Motor neuron (in vitro differentiated cells): ENCODE data around the gene RAD51B. TPM values are rescaled to one million over a fixed set of nuclear protein-coding genes. Genes with fewer than 3 reads are reported as not detected.

ENCODE experiments used
- ATAC-seq, 8 experiments: fragments of 200-7000 bp; cut with Tn5 transposase; replicated peaks in 6 of 8; 2 replicates each; pipeline ENCODE4 v1.8.0; 2021; ENCODE audit warnings: mild to moderate bottlenecking in 8 of 8, moderate library complexity in 8 of 8
- H3K27ac ChIP-seq, 2 donors: fragments of 250-450 bp; sonication (Bioruptor Pico); 2 replicates each; pipeline ENCODE4 v1.9.0; 2021; ENCODE audit warnings: antibody characterized with exemption in 2 of 2, mild to moderate bottlenecking in 2 of 2, moderate library complexity in 1 of 2
- H3K4me1 ChIP-seq, 2 donors: fragments of 250-450 bp; sonication (Bioruptor Pico); replicated peaks in 1 of 2; 2 replicates each; pipeline ENCODE4 v1.6.1; 2021; ENCODE audit warnings: antibody characterized with exemption in 2 of 2, mild to moderate bottlenecking in 2 of 2, moderate library complexity in 1 of 2
- H3K4me3 ChIP-seq, 5 donors: fragments of 250-450 bp; sonication (Bioruptor Pico); 2 replicates each; pipeline ENCODE4 v1.9.0; 2021; ENCODE audit warnings: antibody characterized with exemption in 5 of 5, mild to moderate bottlenecking in 5 of 5, moderate library complexity in 4 of 5
- WGBS, 10 experiments: fragments of 450-650 bp; shearing (Covaris generic); methylation state at CpG; one replicate each; pipeline ENCODE4 v1.0.0; 2022; 5-methylcytosine and 5-hydroxymethylcytosine counted together
- in situ Hi-C, 9 experiments: fragments of 400-800 bp; cut with MboI; loops; one replicate each; pipeline ENCODE4 v1.15.0; 2021; ENCODE audit warnings: low sequenced_read_pairs in 9 of 9, low pct_unique_long_range_greater_than_20kb in 2 of 9; ENCODE audit not compliant: unreplicated experiment in 9 of 9
- total RNA-seq, 8 experiments: library from RNA; unstranded; fragments of 300-600 nt; gene quantifications; 2 replicates each; pipeline versions ENCODE4 v1.2.3 to v1.2.4, GENCODE V29; 2022

The RAD51B gene
- total RNA-seq, 8 experiments from 2014 or later = 5.4 to 37.7 (median 11.0) TPM

GRCh38 chr14:68556253-68556652, 736.7 kb downstream of the RAD51B start:
- no peak for ATAC-seq
- in situ Hi-C loops = no loop called here
- Histone ChIP-seq H3K4me1 (peaks cover 13 to 28% of the 10 kb centered on the region in 2 donors), H3K27ac (no peak overlapping the region), H3K4me3 (no peak overlapping the region)
- WGBS, 10 experiments = 93 to 100% (median 100%) methylated on average over 1 to 2 of the region's 4 CpGs; no CpG with 5 or more reads in 7 of the 10 experiments

GRCh38 chr14:68557648-68558047, 738.1 kb downstream of the RAD51B start:
- peak in 2 of 8 experiments; percentile 33 to 47 for ATAC-seq
- Histone ChIP-seq H3K27ac (no peak overlapping the region), H3K4me3 (no peak overlapping the region), H3K4me1 (peaks cover 16 to 34% of the 10 kb centered on the region in 2 donors)
- in situ Hi-C loops = no loop called here
- WGBS, 10 experiments = 32 to 100% (median 80%) methylated on average over 1 to 2 of the region's 2 CpGs; no CpG with 5 or more reads in 3 of the 10 experiments

- Histone ChIP-seq H3K27ac (no peak overlapping the region), H3K4me3 (no peak overlapping the region), H3K4me1 (peaks cover 15 to 34% of the 10 kb centered on the region in 2 donors)
- 86 to 100% (median 94%) methylated on average over 1 to 9 of the region's 11 CpGs; no CpG with 5 or more reads in 5 of the 10 experiments for WGBS, 10 experiments
- in situ Hi-C loops = no loop called here
- ATAC-seq = no peak
Observed at GRCh38 chr14:68558096-68558495, 738.5 kb downstream of the RAD51B start.

GRCh38 chr14:68559949-68560348, 740.4 kb downstream of the RAD51B start:
- ATAC-seq = no peak
- Histone ChIP-seq H3K4me1 (peaks cover 26 to 46% of the 10 kb centered on the region in 2 donors), H3K4me3 (no peak overlapping the region), H3K27ac (no peak overlapping the region)
- in situ Hi-C loops = no loop called here
- 78 to 100% (median 95%) methylated on average over 1 to 5 of the region's 5 CpGs; no CpG with 5 or more reads in 2 of the 10 experiments for WGBS, 10 experiments

- peak in 5 of 8 experiments; percentile 21 to 44 (median 27) for ATAC-seq
- Histone ChIP-seq H3K4me3 (no peak overlapping the region), H3K4me1 (peaks cover 35 to 49% of the 10 kb centered on the region in 2 donors), H3K27ac (no peak overlapping the region)
- WGBS, 10 experiments = 40 to 100% (median 84%) methylated on average over 1 to 7 of the region's 10 CpGs; no CpG with 5 or more reads in 4 of the 10 experiments
- in situ Hi-C loops = no loop called here
Observed at GRCh38 chr14:68561531-68562007, 742.0 kb downstream of the RAD51B start.

- peaks cover 27 to 37% of the 10 kb centered on the region in 2 donors for H3K4me1 ChIP-seq
- no peak overlapping the region for H3K27ac ChIP-seq
- no peak overlapping the region for H3K4me3 ChIP-seq
- in situ Hi-C loops = no loop called here
- WGBS, 10 experiments = 92 to 100% (median 100%) methylated on average over 2 to 4 of the region's 9 CpGs; no CpG with 5 or more reads in 6 of the 10 experiments
- no peak for ATAC-seq
Observed at GRCh38 chr14:68562911-68563250, 743.3 kb downstream of the RAD51B start.

- in situ Hi-C loops = no loop called here
- ATAC-seq = peak in 1 of 8 experiments; percentile 52
- H3K4me3 ChIP-seq = no peak overlapping the region
- peaks cover 29 to 38% of the 10 kb centered on the region in 2 donors for H3K4me1 ChIP-seq
- 38 to 85% (median 67%) methylated on average over 3 to 13 of the region's 21 CpGs; no CpG with 5 or more reads in 1 of the 10 experiments for WGBS, 10 experiments
- no peak overlapping the region for H3K27ac ChIP-seq
Observed at GRCh38 chr14:68563251-68564131, 743.9 kb downstream of the RAD51B start.

GRCh38 chr14:68564191-68564825, 744.7 kb downstream of the RAD51B start:
- 70 to 100% (median 81%) methylated on average over 1 to 4 of the region's 18 CpGs; no CpG with 5 or more reads in 4 of the 10 experiments for WGBS, 10 experiments
- in situ Hi-C loops = no loop called here
- ATAC-seq = no peak
- Histone ChIP-seq H3K4me1 (peaks cover 37 to 46% of the 10 kb centered on the region in 2 donors), H3K27ac (no peak overlapping the region), H3K4me3 (no peak overlapping the region)

- no peak overlapping the region for H3K4me3 ChIP-seq
- peaks cover 45 to 54% of the 10 kb centered on the region in 2 donors for H3K4me1 ChIP-seq
- in situ Hi-C loops = no loop called here
- no peak overlapping the region for H3K27ac ChIP-seq
- WGBS, 10 experiments = 40 to 87% (median 78%) methylated on average over 1 to 6 of the region's 8 CpGs; no CpG with 5 or more reads in 3 of the 10 experiments
- ATAC-seq = peak in 4 of 8 experiments; percentile 35 to 58 (median 41)
Observed at GRCh38 chr14:68564826-68565759, 745.5 kb downstream of the RAD51B start.

GRCh38 chr14:68566075-68566474, 746.5 kb downstream of the RAD51B start:
- Histone ChIP-seq H3K27ac (no peak overlapping the region), H3K4me3 (no peak overlapping the region), H3K4me1 (peaks cover 54 to 60% of the 10 kb centered on the region in 2 donors)
- no peak for ATAC-seq
- in situ Hi-C loops = no loop called here
- WGBS, 10 experiments = 33 to 92% (median 64%) methylated on average over 1 to 2 of the region's 2 CpGs; no CpG with 5 or more reads in 3 of the 10 experiments

GRCh38 chr14:68568907-68569897, 749.6 kb downstream of the RAD51B start:
- Histone ChIP-seq H3K4me1 (peaks cover 43 to 45% of the 10 kb centered on the region in 2 donors), H3K4me3 (no peak overlapping the region), H3K27ac (peak overlapping the region; percentile 41 to 62)
- in situ Hi-C loops = no loop called here
- ATAC-seq = peak in 5 of 8 experiments; percentile 66 to 87 (median 79)
- 4 to 87% (median 20%) methylated on average over 1 to 7 of the region's 13 CpGs; no CpG with 5 or more reads in 2 of the 10 experiments for WGBS, 10 experiments
